Measurements from ENCODE around the gene CEP128.

GRCh38 chr14:80627745-80628144 is 313.8 kb downstream of the CEP128 start:
- no peak for TF ChIP-seq POLR2A (IDR thresholded peaks at IDR 0.05)
- no peak for TF ChIP-seq CTCF (IDR thresholded peaks at IDR 0.05)
- TF ChIP-seq POLR2AphosphoS5 (IDR thresholded peaks at IDR 0.05), result no peak
- no peak for TF ChIP-seq EP300 (IDR thresholded peaks at IDR 0.05)

All from stomach (tissue), 4 donors.